PC-3 (cell line): ENCODE results near the gene MDFIC. TPM values are rescaled to one million over a fixed set of nuclear protein-coding genes. Genes with fewer than 3 reads are reported as not detected.
A peak's percentile ranks its signal among the peaks of the same experiment; 100 is the strongest.

Experiments
- ATAC-seq: fragments of 200-7000 bp; cut with Tn5 transposase; 2 replicates; pipeline ENCODE4 v1.9.1; 2020; ENCODE audit warnings: mild to moderate bottlenecking, moderate library complexity
- BruUV-seq: library from RNA; stranded (reverse); fragments of 400-500 nt; replicated peaks from 2 replicates; lab custom pipeline; 2021; lab: Mats Ljungman, UMichigan
- CTCF ChIA-PET: fragments of 300-600 bp; sonication (Branson Sonifier 250); formaldehyde crosslinking; loops from one replicate; lab custom pipeline; 2022; ENCODE audit warnings: antibody characterized with exemption; lab: Charles Lee
- POLR2A ChIA-PET: fragments of 300-600 bp; sonication (Branson Sonifier 250); formaldehyde crosslinking; loops from one replicate; lab custom pipeline; 2022; ENCODE audit warnings: antibody characterized with exemption; ENCODE audit not compliant: unreplicated experiment; lab: Charles Lee
- DNase-seq: peaks from one replicate; pipeline ENCODE4 v3.0.0-alpha.2; 2015
- H2AFZ ChIP-seq: fragments of 300-600 bp; sonication (generic); 2 replicates; pipeline ENCODE4 v1.6.0; 2016; ENCODE audit warnings: antibody characterized with exemption, low read length
- H3F3A ChIP-seq: fragments of 300-600 bp; sonication (generic); one replicate; pipeline ENCODE4 v1.6.0; 2017; ENCODE audit warnings: antibody characterized with exemption, low read length, control low read depth, mild to moderate bottlenecking; ENCODE audit not compliant: unreplicated experiment
- H3K27ac ChIP-seq: fragments of 300-600 bp; sonication (generic); 2 replicates; pipeline ENCODE4 v1.5.1; 2016; ENCODE audit warnings: mild to moderate bottlenecking, low read length
- H3K27me3 ChIP-seq: fragments of 300-600 bp; sonication (generic); 2 replicates; pipeline ENCODE4 v1.6.1; 2016; ENCODE audit warnings: low read length, mixed read lengths
- H3K36me3 ChIP-seq: fragments of 300-600 bp; sonication (generic); 2 replicates; pipeline ENCODE4 v1.6.1; 2016; ENCODE audit warnings: low read depth, mixed run types, low read length, mixed read lengths
- H3K4me1 ChIP-seq: fragments of 300-600 bp; sonication (generic); 2 replicates; pipeline ENCODE4 v1.5.1; 2016; ENCODE audit warnings: low read length; ENCODE audit not compliant: insufficient read depth
- H3K4me2 ChIP-seq: fragments of 300-600 bp; sonication (generic); 2 replicates; pipeline ENCODE4 v1.6.0; 2016; ENCODE audit warnings: low read length
- H3K4me3 ChIP-seq: fragments of 300-600 bp; sonication (generic); 2 replicates; pipeline ENCODE4 v1.5.1; 2016; ENCODE audit warnings: mild to moderate bottlenecking, low read length, mixed read lengths
- H3K79me2 ChIP-seq: fragments of 300-600 bp; sonication (generic); 2 replicates; pipeline ENCODE4 v1.6.1; 2017; ENCODE audit warnings: low read length, mixed read lengths
- H3K9ac ChIP-seq: fragments of 300-600 bp; sonication (generic); 2 replicates; pipeline ENCODE4 v1.6.0; 2016; ENCODE audit warnings: mild to moderate bottlenecking, low read length
- H3K9me2 ChIP-seq: fragments of 300-600 bp; sonication (generic); replicated peaks from 2 replicates; pipeline ENCODE4 v1.6.1; 2016; ENCODE audit warnings: mixed run types, low read length, mixed read lengths
- H3K9me3 ChIP-seq: fragments of 300-600 bp; sonication (generic); 2 replicates; pipeline ENCODE4 v1.6.1; 2016; ENCODE audit warnings: low read length, mixed read lengths
- H4K20me1 ChIP-seq: fragments of 300-600 bp; sonication (generic); 2 replicates; pipeline ENCODE4 v1.6.1; 2016; ENCODE audit warnings: low read length, mixed read lengths
- CTCF ChIP-seq: fragments of 300-600 bp; sonication (generic); conservative IDR thresholded peaks from 2 replicates; pipeline ENCODE4 v1.5.1; 2017; ENCODE audit warnings: antibody characterized with exemption, low read depth, mild to moderate bottlenecking, low read length
- EZH2 ChIP-seq: fragments of 300-600 bp; sonication (generic); IDR thresholded peaks from one replicate; pipeline ENCODE4 v1.6.1; 2017; ENCODE audit warnings: antibody characterized with exemption, mild to moderate bottlenecking, low read length; ENCODE audit not compliant: unreplicated experiment
- EZH2phosphoT487 ChIP-seq: fragments of 300-600 bp; sonication (generic); IDR thresholded peaks from 2 replicates; pipeline ENCODE4 v1.6.1; 2018; ENCODE audit warnings: mild to moderate bottlenecking, antibody characterized with exemption, low read length, borderline replicate concordance
- intact Hi-C: fragments of 100-400 bp; cut with micrococcal nuclease; formaldehyde crosslinking; loops from 2 replicates; pipeline ENCODE4 v1.9.0; 2023
- total RNA-seq: library from RNA; depleted of rRNA; stranded (reverse); fragments of >200 nt; gene quantifications from 2 replicates; pipeline ENCODE4 v1.2.3, GENCODE V29; 2014

The MDFIC gene
- total RNA-seq, 1 experiment from 2014 or later, result 33.9 TPM

DNA sequence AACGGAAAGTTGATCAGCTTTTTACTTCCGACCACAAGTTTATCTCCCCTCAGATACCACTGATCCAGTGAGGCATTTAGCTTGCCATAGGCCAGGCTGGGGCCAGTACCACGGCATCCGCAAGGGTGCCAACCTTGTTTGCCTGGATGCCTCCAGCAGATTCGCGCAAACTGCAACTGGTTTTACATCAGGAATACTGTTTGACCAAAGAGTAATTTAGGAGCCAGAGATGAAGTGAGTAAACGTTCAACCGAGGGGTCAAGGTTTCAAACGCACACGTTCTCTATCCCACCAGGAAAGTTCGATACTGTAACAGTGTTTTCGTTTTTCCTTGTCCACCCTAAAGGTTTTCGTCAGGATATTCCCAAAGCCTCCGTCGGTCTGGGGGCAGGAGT is 266 bp upstream of the MDFIC start:
- Histone ChIP-seq H3K36me3 (no peaks in the 10 kb centered on the region; the same call in 1 of the 2 replicates), H3K27me3 (no peaks in the 10 kb centered on the region), H2AFZ (peak overlapping the region; percentile 98), H3K4me3 (peak overlapping the region; percentile 78; the same call in 1 of the 2 replicates), H3K9ac (no peak overlapping the region), H3F3A (no peaks in the 10 kb centered on the region), H3K9me3 (no peaks in the 10 kb centered on the region), H3K4me1 (peaks cover 13% of the 10 kb centered on the region), H3K27ac (no peak overlapping the region), H3K9me2 (no peaks in the 10 kb centered on the region), H3K4me2 (peak overlapping the region; percentile 88), H3K79me2 (peaks cover 33% of the 10 kb centered on the region), H4K20me1 (no peaks in the 10 kb centered on the region)
- no peak for TF ChIP-seq EZH2
- TF ChIP-seq CTCF, result no peak
- BruUV-seq, result no TSS peak
- ATAC-seq, result no peak
- CTCF ChIA-PET, result no interaction called here
- no peak for DNase-seq
- POLR2A ChIA-PET, result interaction anchor here (0.5 kb wide), 1 partner anchor 207 kb away, joined by 4 read pairs; no protein-coding TSS in a partner anchor
- intact Hi-C loops, result loop anchor here (5.0 kb wide), 2 partner anchors 216 to 296 kb away; no protein-coding TSS in a partner anchor

- BruUV-seq, result no TSS peak
- H3K9ac ChIP-seq, result peak overlapping the region; percentile 86
- peaks cover 33% of the 10 kb centered on the region for H3K79me2 ChIP-seq
- ATAC-seq (peak; percentile 75), DNase-seq (peak; percentile 81)
- TF ChIP-seq EZH2phosphoT487 (no peak), CTCF (no peak), EZH2 (no peak)
- H3K4me3 ChIP-seq, result peak overlapping the region; percentile 78
- H3K27me3 ChIP-seq, result no peaks in the 10 kb centered on the region
- H3K4me1 ChIP-seq, result peaks cover 13% of the 10 kb centered on the region
- H3K27ac ChIP-seq, result peak overlapping the region; percentile 11
- peak overlapping the region; percentile 98 for H2AFZ ChIP-seq
- ChIA-PET POLR2A (interaction anchor here (0.9 kb wide), 1 partner anchor 59 kb away, joined by 3 read pairs; no protein-coding TSS in a partner anchor), CTCF (no interaction called here)
- no peaks in the 10 kb centered on the region for H3F3A ChIP-seq
- intact Hi-C loops, result loop anchor here (5.0 kb wide), 2 partner anchors 214 to 294 kb away; no protein-coding TSS in a partner anchor
- H3K36me3 ChIP-seq, result no peaks in the 10 kb centered on the region; the same call in 1 of the 2 replicates
- H3K9me3 ChIP-seq, result no peaks in the 10 kb centered on the region
- H4K20me1 ChIP-seq, result no peaks in the 10 kb centered on the region
- H3K9me2 ChIP-seq, result no peaks in the 10 kb centered on the region
- peak overlapping the region; percentile 88 for H3K4me2 ChIP-seq
Observed at GRCh38 chr7:114922652-114923402, 933 bp downstream of the MDFIC start.

DNA sequence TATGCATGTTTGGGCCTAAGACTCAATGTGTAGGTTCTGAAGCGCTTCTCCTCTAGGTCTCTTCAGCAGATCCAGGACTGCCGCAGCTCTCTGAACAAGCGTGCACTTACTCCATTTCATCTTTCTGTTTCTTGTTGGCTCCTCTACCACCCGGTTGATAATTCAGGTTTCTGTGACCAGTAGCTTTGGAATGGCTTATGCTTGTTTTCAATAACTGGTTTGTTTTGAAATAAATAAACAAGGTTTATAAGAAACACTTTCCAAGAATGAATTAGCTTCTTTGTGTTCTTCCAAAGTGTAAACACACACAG is 1.5 kb downstream of the MDFIC start:
- no peaks in the 10 kb centered on the region for H3K9me3 ChIP-seq
- no peaks in the 10 kb centered on the region for H3K27me3 ChIP-seq
- DNase-seq, result no peak
- no peaks in the 10 kb centered on the region for H4K20me1 ChIP-seq
- no peak for ATAC-seq
- BruUV-seq, result no TSS peak
- TF ChIP-seq EZH2phosphoT487, result no peak
- no peak for TF ChIP-seq CTCF
- TF ChIP-seq EZH2, result no peak
- H3K4me2 ChIP-seq, result peak overlapping the region; percentile 88
- H3K27ac ChIP-seq, result peak overlapping the region; percentile 11
- H3K4me1 ChIP-seq, result peaks cover 13% of the 10 kb centered on the region
- intact Hi-C loops, result loop anchor here (5.0 kb wide), 2 partner anchors 214 to 294 kb away; no protein-coding TSS in a partner anchor
- H3K36me3 ChIP-seq, result no peaks in the 10 kb centered on the region; the same call in 1 of the 2 replicates
- H3K9ac ChIP-seq, result peak overlapping the region; percentile 86
- peaks cover 37% of the 10 kb centered on the region for H3K79me2 ChIP-seq
- H3F3A ChIP-seq, result no peaks in the 10 kb centered on the region
- POLR2A ChIA-PET, result interaction anchor here (0.9 kb wide), 1 partner anchor 59 kb away, joined by 3 read pairs; no protein-coding TSS in a partner anchor
- no peaks in the 10 kb centered on the region for H3K9me2 ChIP-seq
- CTCF ChIA-PET, result no interaction called here
- peak overlapping the region; percentile 98 for H2AFZ ChIP-seq
- peak overlapping the region; percentile 78 for H3K4me3 ChIP-seq
